Measurements from ENCODE around the gene LHX4. TPM values are rescaled to one million over a fixed set of nuclear protein-coding genes. Genes with fewer than 3 reads are reported as not detected.

Gene LHX4
- total and polyA plus RNA-seq, 4 donors: under 0.01 to 0.19 (median 0.05) TPM

GRCh38 chr1:180272395-180272794, 42.3 kb downstream of the LHX4 start:
- TF ChIP-seq HNF4G (IDR thresholded peaks at IDR 0.05): no peak
- no peaks in the 10 kb centered on the region for H3K27me3 ChIP-seq (ENCODE audit: control insufficient read depth in 4 of 4, insufficient read depth in 4 of 4, low read length in 3 of 4)
- no peaks in the 10 kb centered on the region for H3K9me3 ChIP-seq (ENCODE audit: control insufficient read depth in 4 of 4, low read length in 3 of 4)
- no peak overlapping the region for H3K9ac ChIP-seq (ENCODE audit: low read depth in 1 of 2, low read length in 2 of 2)
- no peaks in the 10 kb centered on the region for H3K36me3 ChIP-seq (ENCODE audit: control insufficient read depth in 4 of 4, insufficient read depth in 3 of 4, low read depth in 1 of 4, low read length in 3 of 4)
- H3K27ac ChIP-seq (ENCODE audit: low read depth in 1 of 2, low read length in 2 of 2): no peak overlapping the region
- H3K4me3 ChIP-seq (ENCODE audit: low read depth in 1 of 3, low read length in 3 of 3): no peak overlapping the region
- 97% methylated on average over 4 of the region's 4 CpGs for WGBS
- no peak for DNase-seq (ENCODE audit: low spot score)
- H3K4me1 ChIP-seq (ENCODE audit: control insufficient read depth in 4 of 4, insufficient read depth in 4 of 4, low read length in 3 of 4): peaks cover 3 to 8% (median 7%) of the 10 kb centered on the region in 4 donors

GRCh38 chr1:180273066-180273465, 43.0 kb downstream of the LHX4 start:
- H3K36me3 ChIP-seq (ENCODE audit: control insufficient read depth in 4 of 4, insufficient read depth in 3 of 4, low read depth in 1 of 4, low read length in 3 of 4): no peaks in the 10 kb centered on the region
- DNase-seq (ENCODE audit: low spot score): no peak
- no peaks in the 10 kb centered on the region for H3K27me3 ChIP-seq (ENCODE audit: control insufficient read depth in 4 of 4, insufficient read depth in 4 of 4, low read length in 3 of 4)
- no peak overlapping the region for H3K4me3 ChIP-seq (ENCODE audit: low read depth in 1 of 3, low read length in 3 of 3)
- no peak overlapping the region for H3K9ac ChIP-seq (ENCODE audit: low read depth in 1 of 2, low read length in 2 of 2)
- H3K9me3 ChIP-seq (ENCODE audit: control insufficient read depth in 4 of 4, low read length in 3 of 4): no peaks in the 10 kb centered on the region
- 96% methylated on average over 2 of the region's 2 CpGs for WGBS
- TF ChIP-seq RAD21 (IDR thresholded peaks at IDR 0.05): no peak
- TF ChIP-seq GABPA (IDR thresholded peaks at IDR 0.05 in 1 of 2, conservative IDR thresholded peaks at IDR 0.05 in 1 of 2): no peak
- TF ChIP-seq FOXA1 (IDR thresholded peaks at IDR 0.05): no peak
- TF ChIP-seq HNF4G (IDR thresholded peaks at IDR 0.05): no peak
- TF ChIP-seq CTCF (IDR thresholded peaks at IDR 0.05; ENCODE audit: low read depth, low read length, missing input control): no peak
- TF ChIP-seq SP1 (IDR thresholded peaks at IDR 0.05): no peak
- no peak for TF ChIP-seq EGR1 (IDR thresholded peaks at IDR 0.05; ENCODE audit: low read depth in 2 of 2)
- no peak for TF ChIP-seq HNF4A (conservative IDR thresholded peaks at IDR 0.05)
- no peak for TF ChIP-seq YY1 (IDR thresholded peaks at IDR 0.05)
- TF ChIP-seq ATF3 (IDR thresholded peaks at IDR 0.05): no peak
- no peak for TF ChIP-seq TAF1 (conservative IDR thresholded peaks at IDR 0.05)
- no peak for TF ChIP-seq JUND (IDR thresholded peaks at IDR 0.05)
- TF ChIP-seq FOXA2 (IDR thresholded peaks at IDR 0.05): no peak
- H3K4me1 ChIP-seq (ENCODE audit: control insufficient read depth in 4 of 4, insufficient read depth in 4 of 4, low read length in 3 of 4): peaks cover 3 to 8% (median 7%) of the 10 kb centered on the region in 4 donors
- no peak overlapping the region for H3K27ac ChIP-seq (ENCODE audit: low read depth in 1 of 2, low read length in 2 of 2)

DNA sequence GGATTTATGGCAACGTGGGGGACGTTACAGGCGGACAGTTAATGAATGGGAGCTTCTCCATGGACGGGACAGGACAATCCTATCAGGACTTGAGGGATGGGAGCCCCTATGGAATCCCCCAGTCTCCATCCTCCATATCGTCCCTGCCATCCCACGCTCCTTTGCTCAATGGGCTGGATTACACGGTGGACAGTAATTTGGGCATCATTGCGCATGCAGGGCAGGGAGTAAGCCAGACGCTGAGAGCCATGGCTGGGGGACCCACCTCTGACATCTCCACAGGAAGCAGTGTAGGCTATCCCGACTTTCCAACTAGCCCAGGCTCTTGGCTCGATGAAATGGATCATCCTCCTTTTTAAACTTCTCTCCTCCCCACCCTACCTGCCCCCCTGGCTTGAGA, 44.2 kb downstream of the LHX4 start:
- H3K4me1 ChIP-seq (ENCODE audit: control insufficient read depth in 4 of 4, insufficient read depth in 4 of 4, low read length in 3 of 4): peaks cover 3 to 8% (median 7%) of the 10 kb centered on the region in 4 donors
- no peaks in the 10 kb centered on the region for H3K27me3 ChIP-seq (ENCODE audit: control insufficient read depth in 4 of 4, insufficient read depth in 4 of 4, low read length in 3 of 4)
- no peak overlapping the region for H3K9ac ChIP-seq (ENCODE audit: low read depth in 1 of 2, low read length in 2 of 2)
- TF ChIP-seq HNF4A (conservative IDR thresholded peaks at IDR 0.05): no peak
- no peak for TF ChIP-seq SP1 (IDR thresholded peaks at IDR 0.05)
- no peak for TF ChIP-seq RXRA (IDR thresholded peaks at IDR 0.05)
- no peak for TF ChIP-seq FOXA2 (IDR thresholded peaks at IDR 0.05)
- TF ChIP-seq GABPA (IDR thresholded peaks at IDR 0.05 in 1 of 2, conservative IDR thresholded peaks at IDR 0.05 in 1 of 2): no peak
- TF ChIP-seq CTCF (IDR thresholded peaks at IDR 0.05; ENCODE audit: low read depth, low read length, missing input control): no peak
- no peak for TF ChIP-seq EGR1 (IDR thresholded peaks at IDR 0.05; ENCODE audit: low read depth in 2 of 2)
- TF ChIP-seq JUND (IDR thresholded peaks at IDR 0.05): no peak
- TF ChIP-seq, protein P1, sequence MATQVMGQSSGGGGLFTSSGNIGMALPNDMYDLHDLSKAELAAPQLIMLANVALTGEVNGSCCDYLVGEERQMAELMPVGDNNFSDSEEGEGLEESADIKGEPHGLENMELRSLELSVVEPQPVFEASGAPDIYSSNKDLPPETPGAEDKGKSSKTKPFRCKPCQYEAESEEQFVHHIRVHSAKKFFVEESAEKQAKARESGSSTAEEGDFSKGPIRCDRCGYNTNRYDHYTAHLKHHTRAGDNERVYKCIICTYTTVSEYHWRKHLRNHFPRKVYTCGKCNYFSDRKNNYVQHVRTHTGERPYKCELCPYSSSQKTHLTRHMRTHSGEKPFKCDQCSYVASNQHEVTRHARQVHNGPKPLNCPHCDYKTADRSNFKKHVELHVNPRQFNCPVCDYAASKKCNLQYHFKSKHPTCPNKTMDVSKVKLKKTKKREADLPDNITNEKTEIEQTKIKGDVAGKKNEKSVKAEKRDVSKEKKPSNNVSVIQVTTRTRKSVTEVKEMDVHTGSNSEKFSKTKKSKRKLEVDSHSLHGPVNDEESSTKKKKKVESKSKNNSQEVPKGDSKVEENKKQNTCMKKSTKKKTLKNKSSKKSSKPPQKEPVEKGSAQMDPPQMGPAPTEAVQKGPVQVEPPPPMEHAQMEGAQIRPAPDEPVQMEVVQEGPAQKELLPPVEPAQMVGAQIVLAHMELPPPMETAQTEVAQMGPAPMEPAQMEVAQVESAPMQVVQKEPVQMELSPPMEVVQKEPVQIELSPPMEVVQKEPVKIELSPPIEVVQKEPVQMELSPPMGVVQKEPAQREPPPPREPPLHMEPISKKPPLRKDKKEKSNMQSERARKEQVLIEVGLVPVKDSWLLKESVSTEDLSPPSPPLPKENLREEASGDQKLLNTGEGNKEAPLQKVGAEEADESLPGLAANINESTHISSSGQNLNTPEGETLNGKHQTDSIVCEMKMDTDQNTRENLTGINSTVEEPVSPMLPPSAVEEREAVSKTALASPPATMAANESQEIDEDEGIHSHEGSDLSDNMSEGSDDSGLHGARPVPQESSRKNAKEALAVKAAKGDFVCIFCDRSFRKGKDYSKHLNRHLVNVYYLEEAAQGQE (IDR thresholded peaks at IDR 0.05): no peak
- H3K27ac ChIP-seq (ENCODE audit: low read depth in 1 of 2, low read length in 2 of 2): no peak overlapping the region
- no peaks in the 10 kb centered on the region for H3K36me3 ChIP-seq (ENCODE audit: control insufficient read depth in 4 of 4, insufficient read depth in 3 of 4, low read depth in 1 of 4, low read length in 3 of 4)
- 98% methylated on average over 11 of the region's 11 CpGs for WGBS
- no peaks in the 10 kb centered on the region for H3K9me3 ChIP-seq (ENCODE audit: control insufficient read depth in 4 of 4, low read length in 3 of 4)
- no peak for DNase-seq (ENCODE audit: low spot score)
- no peak overlapping the region for H3K4me3 ChIP-seq (ENCODE audit: low read depth in 1 of 3, low read length in 3 of 3)

All from liver (tissue), 9 donors.